Stimulated activated CD4-positive, alpha-beta T cell treated with anti-CD3 and anti-CD28 coated beads, Interleukin-1b, Interleukin-23, amount 100 ng/mL, for 48 hours (primary cell): ENCODE measurements around the gene C2orf92.

Experiments
- DNase-seq: peaks from one replicate; pipeline ENCODE4 v3.0.0-alpha.2; 2020

C2orf92 gene

DNA sequence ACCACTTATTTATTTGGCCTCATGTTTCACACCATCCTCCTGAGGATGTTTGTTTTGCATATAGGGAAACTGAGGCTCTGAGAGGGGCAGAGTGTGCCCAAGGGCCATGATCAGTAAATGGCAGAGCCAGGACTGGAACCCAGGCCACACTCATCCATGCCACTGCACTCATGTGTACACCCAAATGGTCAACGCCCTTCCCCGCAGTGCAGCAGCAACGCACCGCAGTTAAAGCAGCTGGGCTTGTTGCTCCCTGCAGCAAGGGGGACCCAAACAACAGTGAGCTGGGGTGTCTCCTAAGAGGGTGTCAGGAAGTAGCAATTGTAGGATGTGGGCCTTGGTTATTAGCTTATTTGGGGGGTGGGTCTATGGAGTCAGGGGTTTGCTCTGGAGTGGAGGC, 80.5 kb downstream of the C2orf92 start:
- no peak for DNase-seq

DNA sequence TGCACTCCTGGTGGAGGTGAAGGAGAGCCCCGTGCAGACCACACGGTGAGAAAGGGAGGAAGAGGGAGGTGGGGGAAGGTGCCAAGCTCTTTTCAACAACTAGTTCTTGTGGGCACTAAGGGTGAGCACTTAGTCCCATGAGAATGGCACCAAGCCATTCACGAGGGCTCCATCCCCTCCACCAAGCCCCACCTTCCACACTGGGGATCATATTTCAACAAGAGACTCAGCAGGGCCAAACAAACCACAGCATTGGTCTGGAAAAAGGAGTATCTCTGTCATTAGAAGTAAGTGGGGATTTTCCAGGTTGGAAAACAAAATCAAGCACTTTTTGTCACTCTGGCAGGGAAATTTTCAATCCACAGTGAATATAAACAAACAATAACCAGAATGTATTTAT, 82.2 kb downstream of the C2orf92 start:
- DNase-seq = no peak
